Measurements from ENCODE around the gene AVPI1. TPM values are rescaled to one million over a fixed set of nuclear protein-coding genes. Genes with fewer than 3 reads are reported as not detected.

AVPI1 gene
- total RNA-seq, 1 donor from 2014 or later: 6.7 TPM

GRCh38 chr10:97731346-97732051 lies 44.5 kb upstream of the AVPI1 start:
- Histone ChIP-seq H3K4me1 (peaks cover 13% of the 10 kb centered on the region), H3K9me3 (replicated peaks) (no peaks in the 10 kb centered on the region), H3K27ac (replicated peaks) (no peak overlapping the region), H3K4me3 (no peak overlapping the region), H3K36me3 (no peaks in the 10 kb centered on the region), H3K27me3 (ENCODE audit: low read depth) (no peaks in the 10 kb centered on the region)
- TF ChIP-seq CTCF (IDR thresholded peaks at IDR 0.05; ENCODE audit: borderline replicate concordance): peak; percentile 88
- no peak for DNase-seq
- intact Hi-C loops (cut with micrococcal nuclease): loop anchor here (10.0 kb wide), 1 partner anchor 47 kb away; the partner anchor contains the start of gene AVPI1

GRCh38 chr10:97729014-97729413 lies 42.0 kb upstream of the AVPI1 start:
- no peak for DNase-seq
- peaks cover 14% of the 10 kb centered on the region for H3K4me1 ChIP-seq
- H3K27me3 ChIP-seq (ENCODE audit: low read depth): no peaks in the 10 kb centered on the region
- no peaks in the 10 kb centered on the region for H3K9me3 ChIP-seq (replicated peaks)
- no peak overlapping the region for H3K4me3 ChIP-seq
- H3K36me3 ChIP-seq: no peaks in the 10 kb centered on the region
- H3K27ac ChIP-seq (replicated peaks): no peak overlapping the region
- TF ChIP-seq CTCF (IDR thresholded peaks at IDR 0.05; ENCODE audit: borderline replicate concordance): no peak
- intact Hi-C loops (cut with micrococcal nuclease): no loop called here

GRCh38 chr10:97726636-97727178 lies 39.7 kb upstream of the AVPI1 start:
- no peak for DNase-seq
- H3K4me3 ChIP-seq: no peak overlapping the region

GRCh38 chr10:97724341-97724941 lies 37.4 kb upstream of the AVPI1 start:
- no peak for TF ChIP-seq CTCF (IDR thresholded peaks at IDR 0.05; ENCODE audit: borderline replicate concordance)

More at GRCh38 chr10:97726636-97727178, 39.7 kb upstream of the AVPI1 start:
- H3K27ac ChIP-seq (replicated peaks): peak overlapping the region; percentile 37
- TF ChIP-seq CTCF (IDR thresholded peaks at IDR 0.05; ENCODE audit: borderline replicate concordance): no peak
- no peaks in the 10 kb centered on the region for H3K36me3 ChIP-seq
- intact Hi-C loops (cut with micrococcal nuclease): no loop called here
- no peaks in the 10 kb centered on the region for H3K27me3 ChIP-seq (ENCODE audit: low read depth)
- no peaks in the 10 kb centered on the region for H3K9me3 ChIP-seq (replicated peaks)
- H3K4me1 ChIP-seq: peaks cover 13% of the 10 kb centered on the region

GRCh38 chr10:97723001-97723400 lies 36.0 kb upstream of the AVPI1 start:
- Histone ChIP-seq H3K9me3 (replicated peaks) (no peaks in the 10 kb centered on the region), H3K27ac (replicated peaks) (no peak overlapping the region), H3K4me3 (no peak overlapping the region), H3K36me3 (no peaks in the 10 kb centered on the region), H3K4me1 (peaks cover 32% of the 10 kb centered on the region), H3K27me3 (ENCODE audit: low read depth) (no peaks in the 10 kb centered on the region)
- TF ChIP-seq CTCF (IDR thresholded peaks at IDR 0.05; ENCODE audit: borderline replicate concordance): no peak
- no peak for DNase-seq
- intact Hi-C loops (cut with micrococcal nuclease): no loop called here

More at GRCh38 chr10:97724341-97724941, 37.4 kb upstream of the AVPI1 start:
- intact Hi-C loops (cut with micrococcal nuclease): no loop called here
- no peak for DNase-seq
- H3K27me3 ChIP-seq (ENCODE audit: low read depth): no peaks in the 10 kb centered on the region
- H3K4me3 ChIP-seq: no peak overlapping the region
- no peak overlapping the region for H3K27ac ChIP-seq (replicated peaks)
- H3K36me3 ChIP-seq: no peaks in the 10 kb centered on the region
- peaks cover 17% of the 10 kb centered on the region for H3K4me1 ChIP-seq
- H3K9me3 ChIP-seq (replicated peaks): no peaks in the 10 kb centered on the region

Data from left ventricle myocardium inferior (tissue), 1 donor.